Measurements from ENCODE around the gene MICU2. TPM values are rescaled to one million over a fixed set of nuclear protein-coding genes. Genes with fewer than 3 reads are reported as not detected.

Gene MICU2
- polyA plus RNA-seq, result 59.0 TPM
- long read RNA-seq, donor 1, partial matches to known transcripts, result 0 of 6 reads
- long read RNA-seq, donor 1, other reads (novel, unspliced or antisense), result 0 of 6 reads
- long read RNA-seq, donor 2, transcript MICU2-201 (12 exons, 1,920 nt), result major isoform, 9 of 18 reads
- long read RNA-seq, donor 2, partial matches to known transcripts, result 0 of 18 reads
- long read RNA-seq, donor 2, other reads (novel, unspliced or antisense), result 5 of 18 reads
- long read RNA-seq, donor 3, result 0 reads
- long read RNA-seq, donor 4, partial matches to known transcripts, result 0 of 2 reads
- long read RNA-seq, donor 4, other reads (novel, unspliced or antisense), result 0 of 2 reads
- long read RNA-seq, donor 5, transcript MICU2-201 (12 exons, 1,920 nt), result major isoform, 6 of 9 reads
- long read RNA-seq, donor 5, partial matches to known transcripts, result 0 of 9 reads
- long read RNA-seq, donor 5, other reads (novel, unspliced or antisense), result 0 of 9 reads
- long read RNA-seq, donor 6, transcript MICU2-201 (12 exons, 1,920 nt), result major isoform, 14 of 21 reads
- long read RNA-seq, donor 6, partial matches to known transcripts, result 5 of 21 reads
- long read RNA-seq, donor 6, other reads (novel, unspliced or antisense), result 0 of 21 reads
- long read RNA-seq, donor 7, transcript MICU2-201 (12 exons, 1,920 nt), result major isoform, 6 of 12 reads
- long read RNA-seq, donor 7, partial matches to known transcripts, result 5 of 12 reads
- long read RNA-seq, donor 7, other reads (novel, unspliced or antisense), result 0 of 12 reads
- long read RNA-seq, donor 8, transcript MICU2-201 (12 exons, 1,920 nt), result major isoform, 13 of 31 reads
- long read RNA-seq, donor 8, partial matches to known transcripts, result 14 of 31 reads
- long read RNA-seq, donor 8, other reads (novel, unspliced or antisense), result 0 of 31 reads
- long read RNA-seq, donor 9, transcript MICU2-201 (12 exons, 1,920 nt), result major isoform, 10 of 10 reads
- long read RNA-seq, donor 9, partial matches to known transcripts, result 0 of 10 reads
- long read RNA-seq, donor 9, other reads (novel, unspliced or antisense), result 0 of 10 reads
- long read RNA-seq, donor 10, transcript MICU2-201 (12 exons, 1,920 nt), result major isoform, 11 of 14 reads
- long read RNA-seq, donor 10, partial matches to known transcripts, result 0 of 14 reads
- long read RNA-seq, donor 10, other reads (novel, unspliced or antisense), result 0 of 14 reads
- long read RNA-seq, donor 11, transcript MICU2-201 (12 exons, 1,920 nt), result major isoform, 13 of 25 reads
- long read RNA-seq, donor 11, partial matches to known transcripts, result 10 of 25 reads
- long read RNA-seq, donor 11, other reads (novel, unspliced or antisense), result 0 of 25 reads

- peak; percentile 95 to 98 for DNase-seq
- Histone ChIP-seq H3K4me3 (ENCODE audit: low read length) (peak within 1 kb of the TSS; percentile 84), H3K27ac (ENCODE audit: low read length) (peak within 1 kb of the TSS; percentile 88), H3K9me3 (ENCODE audit: control insufficient read depth, low read depth, low read length) (no peaks in the 10 kb centered on the region), H3K4me1 (ENCODE audit: control insufficient read depth, insufficient read depth, low read length) (no peaks in the 10 kb centered on the region), H3K36me3 (ENCODE audit: control insufficient read depth, insufficient read depth, low read length) (peaks cover 2% of the 10 kb centered on the region), H3K27me3 (ENCODE audit: control insufficient read depth, insufficient read depth, low read length) (peaks cover 6% of the 10 kb centered on the region)
- no CpG with 5 or more reads among the region's 77 CpGs for WGBS (ENCODE audit: insufficient coverage, low lambda C conversion rate)
These were observed at the start of gene MICU2 for GRCh38 chr13:21603531-21604448. TSS of gene MICU2 (minus strand) at chr13:21604170. CDS start at chr13:21604148, 22 bp downstream.

- no peak overlapping the region for H3K4me3 ChIP-seq (ENCODE audit: low read length)
- WGBS (ENCODE audit: insufficient coverage, low lambda C conversion rate), result 93% methylated on average over 2 of the region's 2 CpGs
These were observed 37.7 kb upstream of the MICU2 start for GRCh38 chr13:21641629-21642028.

GRCh38 chr13:21639561-21639960 is 35.6 kb upstream of the MICU2 start:
- no peaks in the 10 kb centered on the region for H3K9me3 ChIP-seq (ENCODE audit: control insufficient read depth, low read depth, low read length)
- no peak overlapping the region for H3K27ac ChIP-seq (ENCODE audit: low read length)
- peaks cover 24% of the 10 kb centered on the region for H3K4me1 ChIP-seq (ENCODE audit: control insufficient read depth, insufficient read depth, low read length)
- WGBS (ENCODE audit: insufficient coverage, low lambda C conversion rate), result no CpG with 5 or more reads among the region's 5 CpGs
- H3K4me3 ChIP-seq (ENCODE audit: low read length), result no peak overlapping the region
- no peaks in the 10 kb centered on the region for H3K36me3 ChIP-seq (ENCODE audit: control insufficient read depth, insufficient read depth, low read length)
- no peaks in the 10 kb centered on the region for H3K27me3 ChIP-seq (ENCODE audit: control insufficient read depth, insufficient read depth, low read length)
- DNase-seq, result no peak

More at GRCh38 chr13:21641629-21642028, 37.7 kb upstream of the MICU2 start:
- peaks cover 13% of the 10 kb centered on the region for H3K4me1 ChIP-seq (ENCODE audit: control insufficient read depth, insufficient read depth, low read length)
- DNase-seq, result no peak
- H3K36me3 ChIP-seq (ENCODE audit: control insufficient read depth, insufficient read depth, low read length), result no peaks in the 10 kb centered on the region
- no peaks in the 10 kb centered on the region for H3K9me3 ChIP-seq (ENCODE audit: control insufficient read depth, low read depth, low read length)
- no peak overlapping the region for H3K27ac ChIP-seq (ENCODE audit: low read length)
- no peaks in the 10 kb centered on the region for H3K27me3 ChIP-seq (ENCODE audit: control insufficient read depth, insufficient read depth, low read length)

GRCh38 chr13:21638319-21639282 is 34.6 kb upstream of the MICU2 start:
- no peaks in the 10 kb centered on the region for H3K27me3 ChIP-seq (ENCODE audit: control insufficient read depth, insufficient read depth, low read length)
- peaks cover 24% of the 10 kb centered on the region for H3K4me1 ChIP-seq (ENCODE audit: control insufficient read depth, insufficient read depth, low read length)
- no peaks in the 10 kb centered on the region for H3K9me3 ChIP-seq (ENCODE audit: control insufficient read depth, low read depth, low read length)
- no peak overlapping the region for H3K4me3 ChIP-seq (ENCODE audit: low read length)
- DNase-seq, result peak in 1 of 2 donors; percentile 39
- WGBS (ENCODE audit: insufficient coverage, low lambda C conversion rate), result 78% methylated on average over 1 of the region's 6 CpGs
- peak overlapping the region; percentile 84 for H3K27ac ChIP-seq (ENCODE audit: low read length)
- no peaks in the 10 kb centered on the region for H3K36me3 ChIP-seq (ENCODE audit: control insufficient read depth, insufficient read depth, low read length)

- peak; percentile 65 to 86 for DNase-seq
- no peak overlapping the region for H3K4me3 ChIP-seq (ENCODE audit: low read length)
- no CpG with 5 or more reads among the region's 13 CpGs for WGBS (ENCODE audit: insufficient coverage, low lambda C conversion rate)
- no peaks in the 10 kb centered on the region for H3K36me3 ChIP-seq (ENCODE audit: control insufficient read depth, insufficient read depth, low read length)
- H3K9me3 ChIP-seq (ENCODE audit: control insufficient read depth, low read depth, low read length), result no peaks in the 10 kb centered on the region
- peak overlapping the region; percentile 84 for H3K27ac ChIP-seq (ENCODE audit: low read length)
- H3K27me3 ChIP-seq (ENCODE audit: control insufficient read depth, insufficient read depth, low read length), result no peaks in the 10 kb centered on the region
- H3K4me1 ChIP-seq (ENCODE audit: control insufficient read depth, insufficient read depth, low read length), result peaks cover 24% of the 10 kb centered on the region
These were observed 33.3 kb upstream of the MICU2 start for GRCh38 chr13:21637296-21637695.

GRCh38 chr13:21636656-21637055 is 32.7 kb upstream of the MICU2 start:
- H3K9me3 ChIP-seq (ENCODE audit: control insufficient read depth, low read depth, low read length), result no peaks in the 10 kb centered on the region
- no peaks in the 10 kb centered on the region for H3K36me3 ChIP-seq (ENCODE audit: control insufficient read depth, insufficient read depth, low read length)
- H3K27ac ChIP-seq (ENCODE audit: low read length), result peak overlapping the region; percentile 84
- H3K4me1 ChIP-seq (ENCODE audit: control insufficient read depth, insufficient read depth, low read length), result peaks cover 26% of the 10 kb centered on the region
- no peak overlapping the region for H3K4me3 ChIP-seq (ENCODE audit: low read length)
- peak; percentile 77 to 93 for DNase-seq
- no peaks in the 10 kb centered on the region for H3K27me3 ChIP-seq (ENCODE audit: control insufficient read depth, insufficient read depth, low read length)
- no CpG with 5 or more reads among the region's 3 CpGs for WGBS (ENCODE audit: insufficient coverage, low lambda C conversion rate)

- Histone ChIP-seq H3K9me3 (ENCODE audit: control insufficient read depth, low read depth, low read length) (no peaks in the 10 kb centered on the region), H3K27ac (ENCODE audit: low read length) (no peak overlapping the region), H3K27me3 (ENCODE audit: control insufficient read depth, insufficient read depth, low read length) (no peaks in the 10 kb centered on the region), H3K4me1 (ENCODE audit: control insufficient read depth, insufficient read depth, low read length) (peaks cover 17% of the 10 kb centered on the region), H3K36me3 (ENCODE audit: control insufficient read depth, insufficient read depth, low read length) (no peaks in the 10 kb centered on the region), H3K4me3 (ENCODE audit: low read length) (no peak overlapping the region)
- peak in 1 of 2 donors; percentile 27 for DNase-seq
These were observed 28.2 kb upstream of the MICU2 start for GRCh38 chr13:21632196-21632595.

- H3K4me1 ChIP-seq (ENCODE audit: control insufficient read depth, insufficient read depth, low read length), result no peaks in the 10 kb centered on the region
- H3K9me3 ChIP-seq (ENCODE audit: control insufficient read depth, low read depth, low read length), result no peaks in the 10 kb centered on the region
- H3K27me3 ChIP-seq (ENCODE audit: control insufficient read depth, insufficient read depth, low read length), result no peaks in the 10 kb centered on the region
- no peak overlapping the region for H3K4me3 ChIP-seq (ENCODE audit: low read length)
- H3K27ac ChIP-seq (ENCODE audit: low read length), result no peak overlapping the region
- H3K36me3 ChIP-seq (ENCODE audit: control insufficient read depth, insufficient read depth, low read length), result no peaks in the 10 kb centered on the region
- peak; percentile 34 to 56 for DNase-seq
- 54% methylated on average over 4 of the region's 8 CpGs for WGBS (ENCODE audit: insufficient coverage, low lambda C conversion rate)
These were observed 21.4 kb upstream of the MICU2 start for GRCh38 chr13:21625366-21625765.
